ENCODE results near the gene DDX17.

GRCh38 chr22:38489561-38490145, 16.5 kb downstream of the DDX17 start:
- TF ChIP-seq CTCF (IDR thresholded peaks at IDR 0.05) (no peak), POLR2A (IDR thresholded peaks at IDR 0.05) (peak in 1 of 4 donors; percentile 12), EP300 (IDR thresholded peaks at IDR 0.05) (no peak), POLR2AphosphoS5 (IDR thresholded peaks at IDR 0.05) (no peak)

Data from upper lobe of left lung (tissue), 4 donors.